ENCODE results near the gene MTHFR. TPM values are rescaled to one million over a fixed set of nuclear protein-coding genes. Genes with fewer than 3 reads are reported as not detected.

Gene MTHFR
- total RNA-seq, 1 experiment from 2014 or later, result 18.2 TPM

GRCh38 chr1:11769274-11769673, 36.5 kb downstream of the MTHFR start:
- no peak overlapping the region for H4K5ac ChIP-seq (ENCODE audit: insufficient read length, low read depth, low read length)
- no peak overlapping the region for H3K4ac ChIP-seq (ENCODE audit: low read depth, low read length)
- H4K8ac ChIP-seq (replicated peaks; ENCODE audit: insufficient read length, low read depth, low read length), result no peak overlapping the region
- H3K4me1 ChIP-seq (ENCODE audit: insufficient read depth, low read length), result no peaks in the 10 kb centered on the region
- no peak overlapping the region for H3T11ph ChIP-seq (ENCODE audit: low read length)
- no peak overlapping the region for H2AFZ ChIP-seq (ENCODE audit: low read length)
- Mint-ChIP-seq H3K9me3 (no peaks in the 10 kb centered on the region), H3K27me3 (ENCODE audit: low read depth) (peaks cover 23% of the 10 kb centered on the region), H3K36me3 (ENCODE audit: insufficient read depth in 1 of 3, low read depth in 3 of 3) (no peaks in the 10 kb centered on the region), H3K4me3 (no peak overlapping the region), H3K4me1 (no peaks in the 10 kb centered on the region), H3K27ac (no peak overlapping the region)
- no peak overlapping the region for H2AK5ac ChIP-seq (ENCODE audit: insufficient read length, low read length)
- H3K9ac ChIP-seq (ENCODE audit: extremely low read depth, insufficient read length, low read length), result no peak overlapping the region
- H3K56ac ChIP-seq (ENCODE audit: insufficient read length, low read depth, low read length), result no peak overlapping the region
- no peak overlapping the region for H2BK5ac ChIP-seq (ENCODE audit: insufficient read length, low read length)
- H4K91ac ChIP-seq (ENCODE audit: insufficient read length, low read depth, low read length), result no peak overlapping the region
- H3K14ac ChIP-seq (ENCODE audit: insufficient read depth, low read length), result no peak overlapping the region
- no peak for DNase-seq
- H3K23ac ChIP-seq (ENCODE audit: insufficient read length, low read depth, low read length), result no peak overlapping the region
- no peaks in the 10 kb centered on the region for H3K27me3 ChIP-seq (ENCODE audit: insufficient read depth, low read length)
- H3K18ac ChIP-seq (ENCODE audit: insufficient read length, low read depth, low read length), result no peak overlapping the region
- no peaks in the 10 kb centered on the region for H4K20me1 ChIP-seq (ENCODE audit: control insufficient read depth, insufficient read depth, insufficient read length)
- H3K27ac ChIP-seq (ENCODE audit: insufficient read length, low read depth, low read length), result no peak overlapping the region
- TF ChIP-seq CTCF (conservative IDR thresholded peaks at IDR 0.05), result no peak
- WGBS (ENCODE audit: extremely low coverage, insufficient read length, low lambda C conversion rate), result no CpG with 5 or more reads among the region's 4 CpGs
- H3K9me3 ChIP-seq (ENCODE audit: control insufficient read depth, low read depth, low read length), result no peaks in the 10 kb centered on the region
- no peak overlapping the region for H2BK120ac ChIP-seq (ENCODE audit: low read depth, low read length, poor library complexity, severe bottlenecking)
- H3K4me2 ChIP-seq (ENCODE audit: insufficient read depth, insufficient read length, low read length), result no peak overlapping the region
- no peak overlapping the region for H2BK15ac ChIP-seq (ENCODE audit: low read depth, low read length)
- no peaks in the 10 kb centered on the region for H3K79me2 ChIP-seq (ENCODE audit: insufficient read depth, low read length)
- H2BK12ac ChIP-seq (ENCODE audit: insufficient read length, low read depth, low read length), result no peak overlapping the region
- no peaks in the 10 kb centered on the region for H3K23me2 ChIP-seq (ENCODE audit: insufficient read length, low read depth, low read length, poor library complexity, severe bottlenecking)
- H3K79me1 ChIP-seq (ENCODE audit: insufficient read depth, low read depth, low read length, poor library complexity, severe bottlenecking), result no peaks in the 10 kb centered on the region
- H2BK20ac ChIP-seq (ENCODE audit: low read depth, low read length, poor library complexity, severe bottlenecking), result no peak overlapping the region
